H9 (cell line): ENCODE data around the gene TLE6. TPM values are rescaled to one million over a fixed set of nuclear protein-coding genes. Genes with fewer than 3 reads are reported as not detected.

ENCODE experiments used
- DNase-seq: peaks from one replicate; pipeline ENCODE4 v3.0.0-alpha.2; 2017
- H2AFZ ChIP-seq: one replicate; pipeline ENCODE4 v1.6.1; 2013; ENCODE audit warnings: mild to moderate bottlenecking, low read length, control low read depth, moderate library complexity
- H2AK5ac ChIP-seq: 2 replicates; pipeline ENCODE4 v1.6.1; 2013; ENCODE audit warnings: low read length, control low read depth, mixed read lengths; ENCODE audit not compliant: insufficient read length
- H2BK120ac ChIP-seq: one replicate; pipeline ENCODE4 v1.6.1; 2013; ENCODE audit warnings: low read depth, mild to moderate bottlenecking, low read length, control low read depth, inconsistent platforms; ENCODE audit not compliant: poor library complexity, severe bottlenecking
- H2BK12ac ChIP-seq: 2 replicates; pipeline ENCODE4 v1.6.1; 2013; ENCODE audit warnings: low read length, control low read depth, mixed read lengths, low read depth; ENCODE audit not compliant: insufficient read length
- H2BK15ac ChIP-seq: 2 replicates; pipeline ENCODE4 v1.6.1; 2013; ENCODE audit warnings: low read depth, low read length, control low read depth
- H2BK20ac ChIP-seq: one replicate; pipeline ENCODE4 v1.6.1; 2013; ENCODE audit warnings: low read depth, mild to moderate bottlenecking, low read length, control low read depth, inconsistent platforms; ENCODE audit not compliant: poor library complexity, severe bottlenecking
- H2BK5ac ChIP-seq: 2 replicates; pipeline ENCODE4 v1.6.1; 2013; ENCODE audit warnings: low read length, control low read depth, mixed read lengths; ENCODE audit not compliant: insufficient read length
- H3K14ac ChIP-seq: 2 replicates; pipeline ENCODE4 v1.6.1; 2013; ENCODE audit warnings: low read length, control low read depth; ENCODE audit not compliant: insufficient read depth
- H3K18ac ChIP-seq: 2 replicates; pipeline ENCODE4 v1.6.1; 2013; ENCODE audit warnings: low read depth, mild to moderate bottlenecking, mixed read lengths, low read length, control low read depth; ENCODE audit not compliant: insufficient read length
- H3K23ac ChIP-seq: 2 replicates; pipeline ENCODE4 v1.6.1; 2013; ENCODE audit warnings: low read length, control low read depth, mixed read lengths, low read depth; ENCODE audit not compliant: insufficient read length
- H3K23me2 ChIP-seq: 2 replicates; pipeline ENCODE4 v1.6.1; 2013; ENCODE audit warnings: low read depth, mild to moderate bottlenecking, mixed read lengths, low read length, control low read depth; ENCODE audit not compliant: insufficient read length, poor library complexity, severe bottlenecking
- H3K27ac ChIP-seq: 2 replicates; pipeline ENCODE4 v1.5.1; 2013; ENCODE audit warnings: low read length, control low read depth, mixed read lengths, low read depth; ENCODE audit not compliant: insufficient read length
- H3K27me3 ChIP-seq: 2 replicates; pipeline ENCODE4 v1.6.1; 2013; ENCODE audit warnings: low read length, control low read depth, inconsistent platforms; ENCODE audit not compliant: insufficient read depth
- H3K4ac ChIP-seq: 2 replicates; pipeline ENCODE4 v1.6.1; 2013; ENCODE audit warnings: low read depth, mild to moderate bottlenecking, control low read depth, inconsistent platforms, low read length, moderate library complexity
- H3K4me1 ChIP-seq: 2 replicates; pipeline ENCODE4 v1.6.1; 2013; ENCODE audit warnings: low read length, control low read depth, inconsistent platforms; ENCODE audit not compliant: insufficient read depth
- H3K4me2 ChIP-seq: 2 replicates; pipeline ENCODE4 v1.6.1; 2013; ENCODE audit warnings: low read length, control low read depth, mixed read lengths; ENCODE audit not compliant: insufficient read length, insufficient read depth
- H3K56ac ChIP-seq: 2 replicates; pipeline ENCODE4 v1.6.1; 2013; ENCODE audit warnings: low read depth, mild to moderate bottlenecking, mixed read lengths, low read length, control low read depth; ENCODE audit not compliant: insufficient read length
- H3K79me1 ChIP-seq: 2 replicates; pipeline ENCODE4 v1.6.1; 2013; ENCODE audit warnings: low read depth, mild to moderate bottlenecking, moderate library complexity, low read length, control low read depth, inconsistent platforms; ENCODE audit not compliant: insufficient read depth, poor library complexity, severe bottlenecking
- H3K79me2 ChIP-seq: 2 replicates; pipeline ENCODE4 v1.6.1; 2013; ENCODE audit warnings: low read length, control low read depth, inconsistent platforms; ENCODE audit not compliant: insufficient read depth
- H3K9ac ChIP-seq: 2 replicates; pipeline ENCODE4 v1.6.1; 2013; ENCODE audit warnings: low read length, control low read depth, mixed read lengths; ENCODE audit not compliant: insufficient read length; ENCODE audit errors: extremely low read depth
- H3K9me3 ChIP-seq: one replicate; pipeline ENCODE4 v1.6.1; 2013; ENCODE audit warnings: low read depth, low read length, inconsistent platforms; ENCODE audit not compliant: control insufficient read depth
- H3T11ph ChIP-seq: one replicate; pipeline ENCODE4 v1.6.1; 2013; ENCODE audit warnings: mild to moderate bottlenecking, low read length, control low read depth, inconsistent platforms
- H4K20me1 ChIP-seq: one replicate; pipeline ENCODE4 v1.6.1; 2013; ENCODE audit not compliant: control insufficient read depth, insufficient read length, insufficient read depth
- H4K5ac ChIP-seq: 2 replicates; pipeline ENCODE4 v1.6.1; 2013; ENCODE audit warnings: low read depth, mild to moderate bottlenecking, mixed read lengths, low read length, control low read depth; ENCODE audit not compliant: insufficient read length
- H4K8ac ChIP-seq: replicated peaks from 2 replicates; pipeline ENCODE4 v1.6.1; 2013; ENCODE audit warnings: low read length, control low read depth, mixed read lengths, low read depth; ENCODE audit not compliant: insufficient read length
- H4K91ac ChIP-seq: 2 replicates; pipeline ENCODE4 v1.6.1; 2013; ENCODE audit warnings: low read depth, mild to moderate bottlenecking, moderate library complexity, mixed read lengths, low read length, control low read depth; ENCODE audit not compliant: insufficient read length
- H3K27ac Mint-ChIP-seq, 3 experiments: 2 replicates in 2 of 3; 3 replicates in 1 of 3; pipeline ENCODE4 v1.8.0; 2020 to 2021; ENCODE audit warnings: mixed read lengths in 3 of 3, mild to moderate bottlenecking in 1 of 3, moderate library complexity in 1 of 3
- H3K27me3 Mint-ChIP-seq: 2 replicates; pipeline ENCODE4 v1.8.0; 2021; ENCODE audit warnings: low read depth, mild to moderate bottlenecking, moderate library complexity, mixed read lengths
- H3K36me3 Mint-ChIP-seq, 3 experiments: 2 replicates in 2 of 3; 3 replicates in 1 of 3; pipeline ENCODE4 v1.8.0; 2020 to 2021; ENCODE audit warnings: low read depth in 3 of 3, mixed read lengths in 3 of 3; ENCODE audit not compliant: insufficient read depth in 1 of 3
- H3K4me1 Mint-ChIP-seq, 2 experiments: 2 replicates each; pipeline ENCODE4 v1.8.0; 2020; ENCODE audit warnings: mixed read lengths in 2 of 2
- H3K4me3 Mint-ChIP-seq, 2 experiments: 2 replicates in 1 of 2; 3 replicates in 1 of 2; pipeline ENCODE4 v1.8.0; 2020 to 2021; ENCODE audit warnings: mild to moderate bottlenecking in 2 of 2, mixed read lengths in 2 of 2, moderate library complexity in 1 of 2
- H3K9me3 Mint-ChIP-seq, 2 experiments: 2 replicates in 1 of 2; 3 replicates in 1 of 2; pipeline ENCODE4 v1.8.0; 2020; ENCODE audit warnings: mild to moderate bottlenecking in 2 of 2, mixed read lengths in 2 of 2, moderate library complexity in 1 of 2
- WGBS: extraction: QIAGEN DNeasy Blood & Tissue Kit; methylation state at CpG from one replicate; pipeline ENCODE4 v1.1.7; 2013; ENCODE audit warnings: missing lambda C conversion rate, low lambda C conversion rate, mixed read lengths; ENCODE audit not compliant: insufficient read length; ENCODE audit errors: extremely low coverage; 5-methylcytosine and 5-hydroxymethylcytosine counted together
- total RNA-seq: library from RNA; stranded (reverse); gene quantifications from 2 replicates; pipeline ENCODE4 v1.2.1, GENCODE V29; 2021
- TF ChIP-seq, protein P1 (sequence below): fragments of 200-600 bp; sonication (generic); conservative IDR thresholded peaks from 3 replicates; pipeline ENCODE4 v1.8.0; 2021; ENCODE audit warnings: antibody characterized with exemption, mild to moderate bottlenecking

The TLE6 gene
- total RNA-seq, 1 experiment from 2014 or later = 1.7 TPM

DNA sequence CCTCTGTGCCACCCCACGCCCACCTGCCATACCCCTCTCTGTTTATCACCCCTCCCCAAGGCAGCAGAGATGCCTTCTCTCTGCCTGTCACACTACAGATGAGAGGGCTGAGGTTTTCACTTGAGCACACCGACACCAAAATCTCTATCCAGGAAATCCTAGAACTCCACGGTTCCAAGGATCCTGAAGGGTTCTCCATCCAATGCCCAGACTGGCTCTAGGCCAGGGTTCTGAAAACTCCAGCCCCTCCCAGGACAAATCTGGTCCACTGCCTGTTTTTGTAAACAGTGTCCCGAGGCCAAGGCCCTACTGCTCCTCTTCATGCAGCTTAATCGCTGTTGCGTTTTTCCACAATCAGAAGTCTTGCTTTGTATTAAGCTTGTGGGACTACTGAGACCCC, 31.6 kb downstream of the TLE6 start:
- Histone ChIP-seq H3K4me1 (no peaks in the 10 kb centered on the region), H3K18ac (no peak overlapping the region), H3K56ac (no peak overlapping the region), H3K23me2 (peaks cover 2% of the 10 kb centered on the region), H4K8ac (no peak overlapping the region), H2BK15ac (no peak overlapping the region), H3K79me2 (no peaks in the 10 kb centered on the region), H3K79me1 (no peaks in the 10 kb centered on the region), H2BK20ac (no peak overlapping the region), H2AK5ac (no peak overlapping the region), H3K4me2 (no peak overlapping the region), H4K20me1 (no peaks in the 10 kb centered on the region), H3K9ac (no peak overlapping the region), H4K5ac (no peak overlapping the region), H3K27ac (no peak overlapping the region), H2BK12ac (no peak overlapping the region), H3T11ph (no peak overlapping the region), H3K9me3 (no peaks in the 10 kb centered on the region), H3K23ac (no peak overlapping the region), H4K91ac (no peak overlapping the region), H3K14ac (no peak overlapping the region), H2AFZ (no peak overlapping the region), H2BK120ac (no peak overlapping the region), H3K27me3 (no peaks in the 10 kb centered on the region), H3K4ac (no peak overlapping the region), H2BK5ac (no peak overlapping the region)
- no peak overlapping the region for H3K27ac Mint-ChIP-seq
- H3K27me3 Mint-ChIP-seq = peaks cover 7% of the 10 kb centered on the region
- H3K4me1 Mint-ChIP-seq = peaks cover 3 to 30% of the 10 kb centered on the region in 2 experiments; a peak in 2 of 4 replicates
- no peaks in the 10 kb centered on the region for H3K36me3 Mint-ChIP-seq
- no peak overlapping the region for H3K4me3 Mint-ChIP-seq
- H3K9me3 Mint-ChIP-seq = no peaks in the 10 kb centered on the region; a peak in 1 of 5 replicates
- TF ChIP-seq, protein P1, sequence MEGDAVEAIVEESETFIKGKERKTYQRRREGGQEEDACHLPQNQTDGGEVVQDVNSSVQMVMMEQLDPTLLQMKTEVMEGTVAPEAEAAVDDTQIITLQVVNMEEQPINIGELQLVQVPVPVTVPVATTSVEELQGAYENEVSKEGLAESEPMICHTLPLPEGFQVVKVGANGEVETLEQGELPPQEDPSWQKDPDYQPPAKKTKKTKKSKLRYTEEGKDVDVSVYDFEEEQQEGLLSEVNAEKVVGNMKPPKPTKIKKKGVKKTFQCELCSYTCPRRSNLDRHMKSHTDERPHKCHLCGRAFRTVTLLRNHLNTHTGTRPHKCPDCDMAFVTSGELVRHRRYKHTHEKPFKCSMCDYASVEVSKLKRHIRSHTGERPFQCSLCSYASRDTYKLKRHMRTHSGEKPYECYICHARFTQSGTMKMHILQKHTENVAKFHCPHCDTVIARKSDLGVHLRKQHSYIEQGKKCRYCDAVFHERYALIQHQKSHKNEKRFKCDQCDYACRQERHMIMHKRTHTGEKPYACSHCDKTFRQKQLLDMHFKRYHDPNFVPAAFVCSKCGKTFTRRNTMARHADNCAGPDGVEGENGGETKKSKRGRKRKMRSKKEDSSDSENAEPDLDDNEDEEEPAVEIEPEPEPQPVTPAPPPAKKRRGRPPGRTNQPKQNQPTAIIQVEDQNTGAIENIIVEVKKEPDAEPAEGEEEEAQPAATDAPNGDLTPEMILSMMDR = no peak
- no peak for DNase-seq
- WGBS = no CpG with 5 or more reads among the region's 6 CpGs
